Glutamatergic neuron (in vitro differentiated cells): Measurements from ENCODE around the gene PKD2L2. TPM values are rescaled to one million over a fixed set of nuclear protein-coding genes. Genes with fewer than 3 reads are reported as not detected.

ENCODE experiments used
- DNase-seq: peaks from one replicate; pipeline ENCODE4 v3.0.0; 2022
- H3K27ac Mint-ChIP-seq: one replicate; pipeline ENCODE4 v1.8.0; 2020; ENCODE audit warnings: mild to moderate bottlenecking, mixed read lengths, inconsistent platforms; ENCODE audit not compliant: unreplicated experiment
- H3K27me3 Mint-ChIP-seq: one replicate; pipeline ENCODE4 v1.8.0; 2020; ENCODE audit warnings: mild to moderate bottlenecking, moderate library complexity, mixed read lengths, inconsistent platforms; ENCODE audit not compliant: unreplicated experiment
- H3K36me3 Mint-ChIP-seq: one replicate; pipeline ENCODE4 v1.8.0; 2020; ENCODE audit warnings: mild to moderate bottlenecking, mixed read lengths, inconsistent platforms; ENCODE audit not compliant: unreplicated experiment
- H3K4me1 Mint-ChIP-seq: one replicate; pipeline ENCODE4 v1.8.0; 2020; ENCODE audit warnings: mild to moderate bottlenecking, low read depth, mixed read lengths, inconsistent platforms; ENCODE audit not compliant: unreplicated experiment
- H3K4me3 Mint-ChIP-seq: one replicate; pipeline ENCODE4 v1.8.0; 2020; ENCODE audit warnings: mild to moderate bottlenecking, mixed read lengths, inconsistent platforms; ENCODE audit not compliant: unreplicated experiment
- H3K9me3 Mint-ChIP-seq: one replicate; pipeline ENCODE4 v1.8.0; 2020; ENCODE audit warnings: mild to moderate bottlenecking, moderate library complexity, mixed read lengths, inconsistent platforms; ENCODE audit not compliant: unreplicated experiment
- total RNA-seq: library from RNA; stranded (reverse); fragmentation: NEBNext Ultra II Directional; extraction: Animal tissue kit (Norgen Biotek cat#: 25700); gene quantifications from one replicate; pipeline ENCODE4 v1.2.1, GENCODE V29; 2021; ENCODE audit not compliant: unreplicated experiment
- TF ChIP-seq, protein P1 (sequence below): fragments of 200-600 bp; sonication (generic); IDR thresholded peaks from one replicate; pipeline ENCODE4 v1.5.0; 2021; ENCODE audit not compliant: partially characterized antibody, unreplicated experiment

Gene PKD2L2
- total RNA-seq, 1 donor from 2014 or later = not detected

DNA sequence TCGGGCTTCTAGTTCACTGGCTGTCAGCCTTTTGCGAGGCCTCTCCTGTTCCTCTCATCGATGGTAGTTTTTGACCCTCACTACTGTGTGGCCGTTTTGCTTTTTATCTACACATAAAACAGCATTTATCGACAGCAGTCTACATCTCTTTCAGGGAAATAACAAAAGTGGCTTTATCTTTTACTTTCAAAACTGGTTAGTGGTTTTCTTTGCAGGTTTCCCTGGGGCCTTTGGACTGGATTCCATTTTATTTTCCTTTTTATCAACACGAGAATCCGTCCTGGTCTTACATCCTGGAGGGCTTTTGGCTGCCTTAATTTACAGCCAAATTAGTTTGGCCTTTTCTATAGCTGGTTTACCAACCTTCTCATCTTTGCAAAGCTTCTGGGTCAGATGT lies 793 bp upstream of the PKD2L2 start:
- no peak for DNase-seq
- Mint-ChIP-seq H3K9me3 (no peaks in the 10 kb centered on the region), H3K4me3 (peak overlapping the region; percentile 73), H3K27me3 (no peaks in the 10 kb centered on the region), H3K36me3 (no peaks in the 10 kb centered on the region), H3K27ac (peak overlapping the region; percentile 44), H3K4me1 (peaks cover 10% of the 10 kb centered on the region)
- TF ChIP-seq, protein P1, sequence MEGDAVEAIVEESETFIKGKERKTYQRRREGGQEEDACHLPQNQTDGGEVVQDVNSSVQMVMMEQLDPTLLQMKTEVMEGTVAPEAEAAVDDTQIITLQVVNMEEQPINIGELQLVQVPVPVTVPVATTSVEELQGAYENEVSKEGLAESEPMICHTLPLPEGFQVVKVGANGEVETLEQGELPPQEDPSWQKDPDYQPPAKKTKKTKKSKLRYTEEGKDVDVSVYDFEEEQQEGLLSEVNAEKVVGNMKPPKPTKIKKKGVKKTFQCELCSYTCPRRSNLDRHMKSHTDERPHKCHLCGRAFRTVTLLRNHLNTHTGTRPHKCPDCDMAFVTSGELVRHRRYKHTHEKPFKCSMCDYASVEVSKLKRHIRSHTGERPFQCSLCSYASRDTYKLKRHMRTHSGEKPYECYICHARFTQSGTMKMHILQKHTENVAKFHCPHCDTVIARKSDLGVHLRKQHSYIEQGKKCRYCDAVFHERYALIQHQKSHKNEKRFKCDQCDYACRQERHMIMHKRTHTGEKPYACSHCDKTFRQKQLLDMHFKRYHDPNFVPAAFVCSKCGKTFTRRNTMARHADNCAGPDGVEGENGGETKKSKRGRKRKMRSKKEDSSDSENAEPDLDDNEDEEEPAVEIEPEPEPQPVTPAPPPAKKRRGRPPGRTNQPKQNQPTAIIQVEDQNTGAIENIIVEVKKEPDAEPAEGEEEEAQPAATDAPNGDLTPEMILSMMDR = no peak

DNA sequence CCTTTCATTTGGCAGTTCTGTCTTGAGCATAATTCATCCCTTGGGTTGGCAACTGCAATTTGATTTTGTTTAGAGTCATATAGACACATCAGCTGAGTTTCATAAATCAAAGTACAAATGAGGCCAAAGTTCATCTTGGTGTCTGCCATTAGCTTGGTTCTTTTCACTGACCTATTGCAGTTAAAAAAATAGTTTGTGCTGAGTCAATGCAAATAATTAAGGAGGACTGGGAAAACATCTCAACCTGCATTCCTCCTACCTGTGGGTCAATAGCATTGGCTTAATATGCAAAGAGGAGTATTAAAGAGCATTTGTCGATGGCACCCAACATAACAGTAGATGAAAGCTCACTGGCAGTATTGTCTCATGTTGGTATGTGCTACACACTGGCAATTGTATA lies 1.6 kb downstream of the PKD2L2 start:
- Mint-ChIP-seq H3K36me3 (no peaks in the 10 kb centered on the region), H3K27me3 (no peaks in the 10 kb centered on the region), H3K4me3 (no peak overlapping the region), H3K4me1 (peaks cover 10% of the 10 kb centered on the region), H3K9me3 (no peaks in the 10 kb centered on the region), H3K27ac (no peak overlapping the region)
- no peak for DNase-seq
- TF ChIP-seq, protein P1 = no peak

DNA sequence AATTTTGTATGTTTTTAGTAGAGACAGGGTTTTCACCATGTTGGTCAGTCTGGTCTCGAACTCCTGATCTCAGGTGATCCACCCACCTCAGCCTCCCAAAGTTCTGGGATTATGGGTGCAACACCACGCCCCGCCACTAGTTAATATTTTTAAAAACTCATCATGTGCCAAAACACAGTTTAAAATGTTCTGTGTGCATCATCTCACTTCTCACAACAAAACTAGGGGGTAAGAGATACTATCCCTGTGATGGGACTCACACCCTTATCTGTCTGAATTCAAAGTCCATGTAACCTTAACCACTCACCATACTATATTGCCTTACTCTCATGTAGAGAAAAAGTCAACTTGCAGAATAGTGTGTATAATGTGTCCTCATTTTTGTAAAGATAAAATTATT lies 2.6 kb downstream of the PKD2L2 start:
- TF ChIP-seq, protein P1 = peak; percentile 68
- peaks cover 6% of the 10 kb centered on the region for H3K4me1 Mint-ChIP-seq
- H3K9me3 Mint-ChIP-seq = no peaks in the 10 kb centered on the region
- no peak overlapping the region for H3K27ac Mint-ChIP-seq
- no peaks in the 10 kb centered on the region for H3K36me3 Mint-ChIP-seq
- no peaks in the 10 kb centered on the region for H3K27me3 Mint-ChIP-seq
- no peak overlapping the region for H3K4me3 Mint-ChIP-seq
- DNase-seq = no peak

DNA sequence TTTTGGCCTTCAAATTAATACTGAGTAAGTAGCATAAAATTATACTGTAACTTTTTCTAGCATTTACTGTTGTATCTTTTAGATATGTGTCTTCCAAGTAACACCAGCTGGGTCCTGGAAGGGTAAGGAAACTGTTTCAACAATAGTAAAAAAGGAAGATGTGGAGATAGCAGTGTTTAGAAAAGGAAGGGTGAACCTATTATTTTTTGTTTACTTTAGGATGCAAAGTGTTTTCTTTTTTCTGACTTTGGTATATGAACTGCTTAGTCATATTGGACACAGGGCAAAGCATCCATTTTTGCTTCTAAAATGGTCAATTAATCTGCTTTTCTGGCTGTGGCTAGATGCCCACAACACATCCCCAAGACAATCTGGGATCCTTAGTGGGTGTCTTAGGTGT lies 5.3 kb downstream of the PKD2L2 start:
- Mint-ChIP-seq H3K4me1 (no peaks in the 10 kb centered on the region), H3K27ac (no peak overlapping the region), H3K36me3 (no peaks in the 10 kb centered on the region), H3K4me3 (no peak overlapping the region), H3K9me3 (no peaks in the 10 kb centered on the region), H3K27me3 (no peaks in the 10 kb centered on the region)
- TF ChIP-seq, protein P1 = no peak
- DNase-seq = no peak

DNA sequence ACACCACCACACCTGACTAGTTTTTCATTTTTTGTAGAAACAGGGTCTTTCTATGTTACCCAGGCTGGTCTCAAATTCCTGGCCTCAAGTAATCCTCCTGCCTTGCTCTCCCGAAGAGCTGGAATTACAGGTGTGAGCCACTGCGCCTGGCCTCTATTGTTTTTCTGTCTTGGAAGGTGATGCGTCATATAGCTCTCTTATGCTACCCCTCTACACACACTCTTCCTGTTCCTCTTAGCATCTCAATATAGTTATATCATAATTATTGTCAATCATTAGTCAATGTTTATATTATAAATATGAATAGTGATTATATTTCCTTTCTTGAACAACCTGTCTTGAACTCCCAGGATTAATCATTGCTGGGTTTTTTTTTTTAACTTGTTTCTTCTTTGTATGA lies 7.3 kb downstream of the PKD2L2 start:
- no peak for DNase-seq
- H3K27ac Mint-ChIP-seq = no peak overlapping the region
- TF ChIP-seq, protein P1 = no peak
- no peaks in the 10 kb centered on the region for H3K36me3 Mint-ChIP-seq
- H3K9me3 Mint-ChIP-seq = no peaks in the 10 kb centered on the region
- H3K4me1 Mint-ChIP-seq = no peaks in the 10 kb centered on the region
- no peak overlapping the region for H3K4me3 Mint-ChIP-seq
- no peaks in the 10 kb centered on the region for H3K27me3 Mint-ChIP-seq
